ENCODE measurements around the gene ITPK1.
A peak's percentile ranks its signal among the peaks of the same experiment; 100 is the strongest.
"Not testable (repeated sequence)": the region's sequence is repeated elsewhere in the genome, so short reads cannot be mapped to it uniquely, and the experiment has no call there.

ITPK1 gene

DNA sequence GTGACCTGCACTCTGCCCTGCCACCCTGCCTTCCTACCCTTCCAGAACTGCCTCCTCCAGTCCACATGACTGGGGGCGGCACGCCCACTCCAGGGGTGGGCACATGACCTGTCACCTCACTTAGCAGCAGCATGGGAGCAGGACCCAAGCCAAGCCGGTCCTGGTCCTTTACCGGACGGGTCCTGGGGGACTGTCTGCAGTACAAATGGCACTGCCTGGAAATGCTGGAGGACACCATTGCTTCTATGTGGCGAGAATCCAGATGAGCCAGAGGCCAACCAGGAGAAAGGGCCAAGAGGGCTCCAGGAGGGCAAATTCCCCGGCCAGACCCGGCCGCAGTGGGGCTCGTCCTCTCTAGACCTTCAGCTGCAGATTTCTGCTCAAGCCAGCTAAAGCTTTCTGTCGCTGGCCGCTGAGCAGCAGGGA lies 33.1 kb downstream of the ITPK1 start:
- no peak for DNase-seq

GRCh38 chr14:93081876-93082570 lies 33.7 kb downstream of the ITPK1 start:
- peak; percentile 19 for DNase-seq

DNA sequence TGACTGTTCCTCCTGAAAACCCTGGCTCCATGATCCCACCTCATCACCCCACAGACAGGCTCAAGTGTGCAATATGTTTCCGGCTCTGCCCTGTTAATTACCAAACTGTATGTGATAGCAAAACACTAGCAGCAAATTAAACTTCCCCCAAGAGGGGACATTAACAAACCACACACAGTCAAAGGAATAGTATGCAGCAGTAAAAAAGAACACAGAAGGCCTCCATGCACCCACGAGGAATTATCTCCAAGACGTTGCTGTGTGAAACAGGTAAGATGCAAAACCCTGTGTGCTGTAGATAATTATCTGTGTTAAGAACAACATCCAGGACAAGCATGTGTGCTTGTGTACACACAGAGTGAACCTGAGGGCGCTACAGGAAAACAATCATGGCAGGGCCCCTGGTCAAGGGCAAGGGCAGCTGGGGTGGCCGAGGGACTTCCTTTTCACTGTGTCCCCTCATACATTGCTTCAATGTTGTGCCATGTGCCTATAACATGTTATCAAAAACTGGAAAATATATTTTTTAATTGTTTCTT lies 35.8 kb downstream of the ITPK1 start:
- no peak for DNase-seq

- DNase-seq = no peak
These were observed 36.4 kb downstream of the ITPK1 start for GRCh38 chr14:93079321-93079720.

DNA sequence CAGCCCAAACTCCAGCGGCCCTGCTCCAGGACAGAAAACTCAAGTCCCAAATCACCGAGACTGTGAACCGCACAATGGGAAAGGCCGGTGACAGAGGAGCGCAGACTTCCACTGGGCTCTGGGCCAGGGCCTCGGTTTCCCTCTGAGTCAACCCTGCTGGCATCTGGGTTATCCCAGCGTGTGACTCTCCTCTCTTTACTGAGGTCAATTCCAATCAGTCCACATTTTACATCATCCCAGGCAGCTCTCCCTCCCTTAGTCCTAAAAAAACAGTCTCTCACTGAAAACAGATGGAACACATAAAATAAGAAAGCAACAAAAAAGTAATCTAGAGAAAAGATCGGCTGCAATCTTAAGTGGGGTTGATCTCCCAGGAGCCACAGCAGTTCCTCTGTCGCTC lies 36.9 kb downstream of the ITPK1 start:
- DNase-seq = no peak

- no peak for DNase-seq
These were observed 39.0 kb downstream of the ITPK1 start for GRCh38 chr14:93076755-93077154.

GRCh38 chr14:93075891-93076290 lies 39.8 kb downstream of the ITPK1 start:
- no peak for DNase-seq

DNA sequence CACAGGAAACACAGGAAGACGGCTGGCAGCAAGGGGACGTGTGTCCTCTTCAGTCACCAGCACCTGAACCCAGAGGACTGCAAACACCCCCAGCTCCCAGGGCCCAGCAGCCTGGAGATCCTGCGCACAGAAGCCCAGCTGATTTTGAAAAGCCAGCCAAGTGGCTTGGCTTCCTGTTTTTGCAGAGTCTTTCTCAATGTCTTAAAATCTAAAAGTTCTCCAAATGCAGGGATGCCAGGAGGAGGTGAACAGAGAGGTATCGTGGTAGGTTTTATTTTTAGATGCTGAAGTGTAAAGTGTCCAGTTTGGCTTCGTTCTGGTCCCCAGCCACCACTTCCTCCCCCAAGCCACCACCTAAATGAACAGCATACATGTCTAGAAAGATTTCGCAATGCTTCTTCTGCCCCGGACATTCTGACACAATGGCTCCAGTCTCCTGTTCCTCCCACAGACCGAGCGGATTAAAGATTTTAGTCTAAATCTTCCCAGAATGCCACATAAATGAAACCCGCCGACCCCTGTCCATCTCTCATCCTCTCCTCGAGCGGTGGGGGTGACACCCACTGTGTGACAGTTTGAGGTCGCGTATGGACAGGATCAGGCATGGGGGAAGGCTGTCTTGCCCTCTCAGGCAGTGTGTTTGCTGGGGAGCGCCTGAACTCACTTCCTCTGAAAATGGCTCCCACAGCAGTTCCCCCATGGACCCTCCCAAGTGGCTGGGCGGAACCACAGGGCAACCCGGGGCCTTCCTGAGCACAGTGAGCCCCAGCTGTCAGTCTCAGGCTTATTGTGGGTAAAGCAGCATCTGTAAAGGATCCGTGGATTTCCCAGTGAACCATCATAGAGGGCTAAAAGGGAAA lies 41.6 kb downstream of the ITPK1 start:
- no peak for DNase-seq

GRCh38 chr14:93073358-93073707 lies 42.4 kb downstream of the ITPK1 start:
- no peak for DNase-seq

DNA sequence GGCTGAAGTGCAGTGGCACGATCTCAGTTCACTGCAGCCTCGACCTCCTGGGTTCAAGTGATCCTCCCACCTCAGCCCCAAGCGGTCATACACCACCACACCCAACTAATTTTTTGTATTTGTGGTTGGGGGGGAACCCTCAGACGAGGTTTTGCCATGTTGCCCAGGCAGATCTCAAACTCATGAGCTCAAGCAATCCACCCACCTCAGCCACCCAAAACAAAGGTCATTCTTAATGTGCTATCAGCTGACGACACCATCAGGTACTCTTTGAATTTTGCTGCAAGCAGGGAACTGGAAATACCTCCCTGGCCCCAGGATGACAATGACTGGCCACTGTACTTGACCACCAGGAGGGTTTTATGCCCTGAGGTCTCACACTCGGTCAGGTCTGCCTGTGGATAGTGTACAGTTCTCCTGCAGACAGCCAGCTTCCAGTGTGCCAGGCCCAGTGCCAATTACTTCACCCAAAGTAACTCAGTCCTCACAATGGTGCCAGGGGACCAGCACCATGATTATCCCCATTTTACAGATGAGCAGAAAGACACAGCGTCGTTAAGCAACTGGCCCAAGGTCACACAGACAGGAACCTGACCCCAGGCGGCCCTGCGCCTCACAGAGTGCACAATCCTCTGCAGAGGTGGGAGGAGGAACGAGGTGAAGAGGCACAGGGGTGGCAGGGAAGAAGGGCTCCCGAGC lies 42.9 kb downstream of the ITPK1 start:
- no peak for DNase-seq

- DNase-seq = no peak
These were observed 47.0 kb downstream of the ITPK1 start for GRCh38 chr14:93068711-93069110.

- no peak for DNase-seq
These were observed 48.6 kb downstream of the ITPK1 start for GRCh38 chr14:93067088-93067487.

GRCh38 chr14:93065272-93065730 lies 50.4 kb downstream of the ITPK1 start:
- peak; percentile 29 for DNase-seq

DNA sequence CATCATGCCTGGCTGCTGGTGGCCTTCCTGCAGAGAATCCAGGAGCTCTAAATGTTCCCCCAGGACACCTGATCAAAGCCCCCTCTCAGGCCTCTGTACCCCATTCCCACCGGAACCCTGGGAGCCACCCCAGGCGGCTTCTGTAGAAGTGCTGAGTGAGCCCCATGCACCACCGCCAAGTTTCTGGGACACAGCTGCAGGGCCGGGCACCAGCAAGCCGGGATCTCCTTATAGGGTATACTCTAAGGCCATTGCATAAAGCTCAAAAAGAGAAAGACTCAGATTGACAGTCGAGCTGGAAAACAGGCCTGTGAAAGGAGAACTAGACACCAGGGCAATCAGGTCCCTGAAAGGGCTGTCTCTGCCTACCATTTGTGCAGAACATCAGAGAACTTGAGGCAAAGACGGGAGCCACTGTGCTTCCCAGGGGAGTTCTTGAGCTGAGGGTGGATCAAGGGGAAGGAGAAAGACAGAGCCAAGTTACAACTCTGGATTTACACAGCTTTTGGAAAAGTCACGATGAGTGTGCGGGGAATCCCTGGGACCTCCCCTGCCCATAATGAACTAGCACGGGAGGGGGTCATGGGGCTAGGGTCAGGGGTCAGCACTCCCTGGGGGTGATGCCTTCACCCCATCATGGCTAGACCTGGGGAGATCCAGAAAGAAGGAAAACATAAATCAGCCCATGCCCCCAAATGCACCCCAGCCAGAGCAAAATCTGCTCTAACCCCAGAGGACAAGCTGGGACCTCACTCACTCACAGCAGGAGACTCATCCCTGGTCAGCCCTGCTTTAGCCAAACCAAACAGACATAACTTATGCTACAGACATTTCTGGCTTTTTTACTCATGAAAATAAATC lies 51.1 kb downstream of the ITPK1 start:
- DNase-seq = no peak

GRCh38 chr14:93063393-93063792 lies 52.3 kb downstream of the ITPK1 start:
- no peak for DNase-seq

DNA sequence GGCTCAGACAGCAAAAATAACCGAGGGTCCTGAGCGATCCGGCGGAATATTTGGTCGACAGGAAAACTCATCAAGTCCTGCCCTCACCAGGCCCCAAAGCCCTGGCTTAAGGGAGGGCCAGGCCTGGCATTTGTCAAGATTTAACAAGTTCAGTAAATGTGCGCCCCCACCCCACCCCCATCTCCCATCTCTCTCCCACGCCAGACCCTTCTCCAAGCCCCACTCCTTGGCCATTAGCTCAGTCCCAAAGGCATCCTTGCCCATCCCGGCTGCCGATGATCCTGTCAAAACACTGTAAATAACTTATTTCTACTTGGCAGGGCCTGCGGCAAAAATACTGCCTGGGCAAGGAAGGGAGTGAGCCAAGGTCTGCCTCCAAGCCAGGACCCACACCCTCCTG lies 52.8 kb downstream of the ITPK1 start:
- DNase-seq = no peak

GRCh38 chr14:93062013-93062412 lies 53.7 kb downstream of the ITPK1 start:
- DNase-seq = not testable (repeated sequence)

GRCh38 chr14:93061380-93062012 lies 54.2 kb downstream of the ITPK1 start:
- no peak for DNase-seq

DNA sequence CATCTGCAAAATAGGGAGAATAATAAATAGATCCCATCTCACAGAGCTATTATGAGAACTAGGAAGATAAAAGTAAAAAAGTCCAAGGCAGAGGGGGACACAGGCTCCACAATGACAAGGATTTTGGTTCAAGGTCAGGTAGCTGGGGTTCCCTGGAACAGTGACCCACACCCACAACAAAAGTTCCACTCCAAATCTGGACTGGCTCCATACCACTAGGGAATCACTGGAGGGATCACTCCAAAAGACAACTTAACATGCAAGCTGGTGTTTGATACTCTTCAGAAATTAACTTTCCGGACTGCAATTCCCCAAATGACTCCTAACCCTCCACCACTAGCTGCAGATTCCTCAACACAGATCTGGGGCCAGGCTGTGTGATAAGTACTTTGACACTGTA lies 54.9 kb downstream of the ITPK1 start:
- DNase-seq = no peak

- DNase-seq = no peak
These were observed 55.7 kb downstream of the ITPK1 start for GRCh38 chr14:93059917-93060545.

GRCh38 chr14:93059260-93059659 lies 56.5 kb downstream of the ITPK1 start:
- no peak for DNase-seq
